Astrocyte (in vitro differentiated cells and primary cell): ENCODE data around the gene ADGRB3. TPM values are rescaled to one million over a fixed set of nuclear protein-coding genes. Genes with fewer than 3 reads are reported as not detected.

Experiments
- DNase-seq: peaks from one replicate; pipeline ENCODE4 v3.0.0-alpha.2; 2010; ENCODE audit warnings: low read depth
- FAIRE-seq: peaks from 2 replicates; lab custom pipeline; 2011; peaks lifted over from hg19 to GRCh38; lab: Jason Lieb, UNC
- H2AFZ ChIP-seq: 2 replicates; pipeline ENCODE4 v1.6.0; 2012; ENCODE audit warnings: low read depth, low read length, inconsistent platforms
- H3K27ac ChIP-seq: 2 replicates; pipeline ENCODE4 v1.5.1; 2011; ENCODE audit warnings: low read depth, low read length, inconsistent platforms
- H3K27me3 ChIP-seq: 2 replicates; pipeline ENCODE4 v1.6.0; 2011; ENCODE audit warnings: low read length, inconsistent platforms; ENCODE audit not compliant: insufficient read depth
- H3K36me3 ChIP-seq: 2 replicates; pipeline ENCODE4 v1.5.1; 2011; ENCODE audit warnings: low read length, inconsistent platforms; ENCODE audit not compliant: insufficient read depth
- H3K4me1 ChIP-seq: 2 replicates; pipeline ENCODE4 v1.5.1; 2011; ENCODE audit warnings: low read length, inconsistent platforms; ENCODE audit not compliant: insufficient read depth
- H3K4me2 ChIP-seq: 2 replicates; pipeline ENCODE4 v1.6.0; 2012; ENCODE audit warnings: low read length, inconsistent platforms
- H3K4me3 ChIP-seq: 2 replicates; pipeline ENCODE4 v1.5.1; 2011; ENCODE audit warnings: low read depth, mild to moderate bottlenecking, low read length, inconsistent platforms; ENCODE audit not compliant: insufficient read depth
- H3K79me2 ChIP-seq: 2 replicates; pipeline ENCODE4 v1.6.0; 2012; ENCODE audit warnings: mild to moderate bottlenecking, low read length, inconsistent platforms; ENCODE audit not compliant: insufficient read depth
- H3K9ac ChIP-seq: 2 replicates; pipeline ENCODE4 v1.6.0; 2012; ENCODE audit warnings: mild to moderate bottlenecking, low read length, inconsistent platforms
- H3K9me3 ChIP-seq: 2 replicates; pipeline ENCODE4 v1.5.1; 2012; ENCODE audit warnings: low read depth, mild to moderate bottlenecking, low read length, inconsistent platforms; ENCODE audit not compliant: insufficient read depth
- H4K20me1 ChIP-seq: 2 replicates; pipeline ENCODE4 v1.6.0; 2012; ENCODE audit warnings: low read length, inconsistent platforms; ENCODE audit not compliant: insufficient read depth
- H3K27ac Mint-ChIP-seq: one replicate; pipeline ENCODE4 v1.8.0; 2021; ENCODE audit warnings: mild to moderate bottlenecking, mixed read lengths; ENCODE audit not compliant: unreplicated experiment
- H3K27me3 Mint-ChIP-seq: one replicate; pipeline ENCODE4 v1.8.0; 2021; ENCODE audit warnings: low read depth, mixed read lengths; ENCODE audit not compliant: unreplicated experiment
- H3K36me3 Mint-ChIP-seq: one replicate; pipeline ENCODE4 v1.8.0; 2021; ENCODE audit warnings: low read depth, mixed read lengths; ENCODE audit not compliant: unreplicated experiment
- H3K4me1 Mint-ChIP-seq: one replicate; pipeline ENCODE4 v1.8.0; 2021; ENCODE audit warnings: low read depth, mixed read lengths; ENCODE audit not compliant: unreplicated experiment
- H3K4me3 Mint-ChIP-seq: one replicate; pipeline ENCODE4 v1.8.0; 2021; ENCODE audit warnings: mild to moderate bottlenecking, moderate library complexity, mixed read lengths; ENCODE audit not compliant: unreplicated experiment
- H3K9me3 Mint-ChIP-seq: one replicate; pipeline ENCODE4 v1.8.0; 2021; ENCODE audit warnings: mild to moderate bottlenecking, mixed read lengths; ENCODE audit not compliant: unreplicated experiment
- EZH2 ChIP-seq: IDR thresholded peaks from 2 replicates; pipeline ENCODE4 v1.6.1; 2012; ENCODE audit warnings: mild to moderate bottlenecking, low read length, inconsistent platforms; ENCODE audit not compliant: insufficient read depth
- total RNA-seq: library from RNA; stranded (reverse); gene quantifications from 2 replicates; pipeline ENCODE4 v1.2.1, GENCODE V29; 2021
- TF ChIP-seq, protein P1 (sequence below): IDR thresholded peaks from 2 replicates; pipeline ENCODE4 v1.5.1; 2011; ENCODE audit warnings: low read depth, mild to moderate bottlenecking, inconsistent platforms, low read length, moderate library complexity; ENCODE audit not compliant: insufficient read depth

ADGRB3 gene
- total RNA-seq, 1 donor from 2014 or later: 0.77 TPM

DNA sequence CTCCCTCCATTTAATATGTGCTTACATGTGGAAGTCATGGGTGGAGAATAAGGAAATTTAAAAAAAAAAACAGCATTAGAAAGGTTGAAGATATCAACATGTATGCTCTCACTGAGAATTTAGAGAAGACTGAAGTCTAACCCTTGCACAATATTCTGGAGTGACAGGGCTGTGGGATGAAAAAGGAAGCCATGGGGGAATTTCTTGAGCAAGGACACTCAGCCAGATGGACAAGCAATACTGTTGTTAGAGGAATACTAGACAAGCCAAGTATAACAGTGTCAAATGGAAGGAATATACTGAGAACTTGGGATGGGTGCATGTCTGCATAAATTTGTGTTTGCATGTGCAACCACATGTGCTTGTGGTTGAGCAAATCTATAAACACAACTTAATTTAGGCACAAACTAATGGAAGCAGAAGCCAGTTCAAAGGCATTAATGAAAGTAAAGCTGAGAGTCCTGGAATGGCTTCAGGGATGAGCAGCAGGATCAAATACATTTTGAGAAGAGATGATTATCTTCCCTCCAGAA lies 119.7 kb downstream of the ADGRB3 start:
- no peak overlapping the region for H3K4me2 ChIP-seq
- no peaks in the 10 kb centered on the region for H3K79me2 ChIP-seq
- no peaks in the 10 kb centered on the region for H3K4me1 ChIP-seq
- H3K36me3 ChIP-seq: no peaks in the 10 kb centered on the region
- H3K4me3 Mint-ChIP-seq: no peak overlapping the region
- no peak for TF ChIP-seq EZH2
- H3K36me3 Mint-ChIP-seq: no peaks in the 10 kb centered on the region
- H3K4me1 Mint-ChIP-seq: no peaks in the 10 kb centered on the region
- H3K9ac ChIP-seq: no peak overlapping the region
- no peaks in the 10 kb centered on the region for H3K9me3 Mint-ChIP-seq
- H3K4me3 ChIP-seq: no peak overlapping the region
- no peaks in the 10 kb centered on the region for H3K9me3 ChIP-seq
- H3K27ac ChIP-seq: no peak overlapping the region
- FAIRE-seq (no peak), DNase-seq (no peak)
- no peaks in the 10 kb centered on the region for H3K27me3 ChIP-seq
- no peak overlapping the region for H3K27ac Mint-ChIP-seq
- no peaks in the 10 kb centered on the region for H3K27me3 Mint-ChIP-seq
- H4K20me1 ChIP-seq: no peaks in the 10 kb centered on the region
- H2AFZ ChIP-seq: no peak overlapping the region

DNA sequence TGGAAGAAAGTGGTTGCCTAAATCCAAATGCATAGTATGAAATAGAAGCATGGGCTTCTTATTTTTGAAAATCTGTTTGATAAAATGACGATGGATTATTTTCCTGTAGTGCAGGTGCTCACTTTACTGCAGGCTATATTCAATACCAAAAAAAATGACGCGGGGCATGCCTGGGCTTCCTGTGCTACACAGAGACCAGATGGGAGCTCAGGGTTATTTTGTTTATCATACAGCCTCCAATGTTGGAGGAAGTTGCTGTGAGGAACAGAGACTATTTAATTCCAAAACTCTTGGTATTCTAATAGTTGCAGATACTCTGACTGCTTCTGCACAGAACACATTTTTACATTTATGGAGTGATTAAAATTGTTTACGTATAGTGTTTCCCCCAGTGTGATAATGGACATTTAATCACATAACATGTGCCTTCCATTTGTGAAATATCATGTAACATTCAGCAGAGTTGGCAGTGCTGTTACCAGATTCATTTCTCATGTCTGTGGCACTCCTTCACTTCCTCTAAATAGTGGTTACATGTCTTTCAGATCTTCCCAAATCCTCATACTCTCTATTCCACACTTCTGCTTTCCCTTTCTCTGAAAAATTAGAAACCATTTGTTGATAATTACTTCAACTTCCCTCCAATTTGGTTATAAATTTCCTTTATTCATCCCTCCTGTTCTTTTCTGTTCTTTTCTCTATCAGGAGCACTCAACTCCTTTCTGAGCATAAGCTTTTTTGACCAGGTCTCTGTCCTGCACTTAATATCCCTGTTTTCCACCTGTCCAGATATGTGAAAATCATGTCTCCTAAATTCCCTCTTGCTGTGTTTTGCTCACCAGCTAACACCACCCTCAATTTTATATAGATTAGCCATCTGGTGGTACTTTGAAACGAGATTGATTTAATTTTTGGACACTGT lies 121.6 kb downstream of the ADGRB3 start:
- no peaks in the 10 kb centered on the region for H3K4me1 Mint-ChIP-seq
- no peaks in the 10 kb centered on the region for H3K9me3 Mint-ChIP-seq
- no peaks in the 10 kb centered on the region for H3K36me3 Mint-ChIP-seq
- no peaks in the 10 kb centered on the region for H3K79me2 ChIP-seq
- no peaks in the 10 kb centered on the region for H3K9me3 ChIP-seq
- no peak overlapping the region for H3K9ac ChIP-seq
- H3K27me3 Mint-ChIP-seq: no peaks in the 10 kb centered on the region
- no peaks in the 10 kb centered on the region for H3K4me1 ChIP-seq
- DNase-seq: no peak
- no peaks in the 10 kb centered on the region for H4K20me1 ChIP-seq
- TF ChIP-seq EZH2: no peak
- TF ChIP-seq, protein P1, sequence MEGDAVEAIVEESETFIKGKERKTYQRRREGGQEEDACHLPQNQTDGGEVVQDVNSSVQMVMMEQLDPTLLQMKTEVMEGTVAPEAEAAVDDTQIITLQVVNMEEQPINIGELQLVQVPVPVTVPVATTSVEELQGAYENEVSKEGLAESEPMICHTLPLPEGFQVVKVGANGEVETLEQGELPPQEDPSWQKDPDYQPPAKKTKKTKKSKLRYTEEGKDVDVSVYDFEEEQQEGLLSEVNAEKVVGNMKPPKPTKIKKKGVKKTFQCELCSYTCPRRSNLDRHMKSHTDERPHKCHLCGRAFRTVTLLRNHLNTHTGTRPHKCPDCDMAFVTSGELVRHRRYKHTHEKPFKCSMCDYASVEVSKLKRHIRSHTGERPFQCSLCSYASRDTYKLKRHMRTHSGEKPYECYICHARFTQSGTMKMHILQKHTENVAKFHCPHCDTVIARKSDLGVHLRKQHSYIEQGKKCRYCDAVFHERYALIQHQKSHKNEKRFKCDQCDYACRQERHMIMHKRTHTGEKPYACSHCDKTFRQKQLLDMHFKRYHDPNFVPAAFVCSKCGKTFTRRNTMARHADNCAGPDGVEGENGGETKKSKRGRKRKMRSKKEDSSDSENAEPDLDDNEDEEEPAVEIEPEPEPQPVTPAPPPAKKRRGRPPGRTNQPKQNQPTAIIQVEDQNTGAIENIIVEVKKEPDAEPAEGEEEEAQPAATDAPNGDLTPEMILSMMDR: no peak
- H3K4me3 ChIP-seq: no peak overlapping the region
- no peaks in the 10 kb centered on the region for H3K27me3 ChIP-seq
- H3K4me2 ChIP-seq: no peak overlapping the region
- H3K36me3 ChIP-seq: no peaks in the 10 kb centered on the region
- H3K27ac ChIP-seq: no peak overlapping the region
- FAIRE-seq: no peak
- H2AFZ ChIP-seq: no peak overlapping the region
- H3K4me3 Mint-ChIP-seq: no peak overlapping the region
- H3K27ac Mint-ChIP-seq: no peak overlapping the region

GRCh38 chr6:68757821-68758220 lies 122.7 kb downstream of the ADGRB3 start:
- Histone ChIP-seq H3K9ac (no peak overlapping the region), H3K27ac (no peak overlapping the region), H3K79me2 (no peaks in the 10 kb centered on the region), H3K4me3 (no peak overlapping the region), H3K4me2 (no peak overlapping the region), H3K36me3 (no peaks in the 10 kb centered on the region), H3K4me1 (no peaks in the 10 kb centered on the region), H3K9me3 (no peaks in the 10 kb centered on the region), H3K27me3 (no peaks in the 10 kb centered on the region), H2AFZ (no peak overlapping the region), H4K20me1 (no peaks in the 10 kb centered on the region)
- DNase-seq (no peak), FAIRE-seq (no peak)
- Mint-ChIP-seq H3K4me1 (no peaks in the 10 kb centered on the region), H3K9me3 (no peaks in the 10 kb centered on the region), H3K4me3 (no peak overlapping the region), H3K36me3 (no peaks in the 10 kb centered on the region), H3K27ac (no peak overlapping the region), H3K27me3 (no peaks in the 10 kb centered on the region)
- TF ChIP-seq EZH2: no peak
- TF ChIP-seq, protein P1: no peak
